GM08714 (cell line): Measurements from ENCODE around the gene SLC39A11.
"Not testable (repeated sequence)": the region's sequence is repeated elsewhere in the genome, so short reads cannot be mapped to it uniquely, and the experiment has no call there.

ENCODE experiments used
- H3K4me3 ChIP-seq: fragments of 200-500 bp; sonication (Bioruptor generic); 2 replicates; pipeline ENCODE4 v1.5.1; 2014; ENCODE audit warnings: mild to moderate bottlenecking, low read length, inconsistent platforms
- ZNF274 ChIP-seq: IDR thresholded peaks from 2 replicates; pipeline ENCODE4 v1.6.1; 2012; ENCODE audit warnings: mild to moderate bottlenecking, low read depth, low read length

The SLC39A11 gene

GRCh38 chr17:72924196-72924595, 168.3 kb downstream of the SLC39A11 start:
- no peak overlapping the region for H3K4me3 ChIP-seq
- TF ChIP-seq ZNF274 = no peak

- TF ChIP-seq ZNF274 = no peak
- no peak overlapping the region for H3K4me3 ChIP-seq
Observed at GRCh38 chr17:72922219-72922618, 170.3 kb downstream of the SLC39A11 start.

- H3K4me3 ChIP-seq = no peak overlapping the region
- TF ChIP-seq ZNF274 = no peak
Observed at GRCh38 chr17:72921347-72922054, 171.0 kb downstream of the SLC39A11 start.

DNA sequence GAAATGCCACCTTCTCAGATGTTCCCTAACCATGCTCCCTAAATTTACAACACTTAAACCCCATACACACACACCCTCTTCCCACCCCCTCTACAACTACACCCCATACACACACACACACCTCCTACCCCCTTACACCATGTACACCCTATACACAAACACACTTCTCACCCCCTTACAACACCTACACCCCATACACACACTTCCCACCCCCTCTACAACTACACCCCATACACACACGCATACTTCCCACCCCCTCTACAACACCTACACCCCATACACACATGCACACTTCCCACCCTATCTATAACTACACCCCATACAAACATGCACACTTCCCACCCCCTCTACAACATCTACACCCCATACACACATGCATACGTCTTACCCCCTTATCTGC, 172.0 kb downstream of the SLC39A11 start:
- TF ChIP-seq ZNF274 = no peak
- no peak overlapping the region for H3K4me3 ChIP-seq

DNA sequence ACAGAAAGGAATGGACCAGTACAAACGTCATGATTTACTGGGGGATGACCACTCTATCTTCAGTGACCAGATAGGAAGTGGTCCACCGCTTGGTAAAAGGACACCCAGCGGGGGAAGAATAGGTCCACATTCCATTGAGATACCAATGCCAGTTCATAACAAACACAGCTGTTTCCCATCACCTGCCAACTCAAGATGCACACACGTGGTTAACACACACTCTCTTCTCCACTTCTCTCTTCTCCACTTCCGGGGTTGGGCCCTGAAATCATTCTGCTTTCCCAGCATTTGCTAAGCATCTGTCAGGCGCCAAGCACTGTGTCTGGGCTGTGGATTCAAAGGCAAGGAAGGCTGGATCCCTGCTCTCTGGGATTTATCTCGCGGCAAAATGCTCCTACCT, 175.5 kb downstream of the SLC39A11 start:
- no peak for TF ChIP-seq ZNF274
- no peak overlapping the region for H3K4me3 ChIP-seq

DNA sequence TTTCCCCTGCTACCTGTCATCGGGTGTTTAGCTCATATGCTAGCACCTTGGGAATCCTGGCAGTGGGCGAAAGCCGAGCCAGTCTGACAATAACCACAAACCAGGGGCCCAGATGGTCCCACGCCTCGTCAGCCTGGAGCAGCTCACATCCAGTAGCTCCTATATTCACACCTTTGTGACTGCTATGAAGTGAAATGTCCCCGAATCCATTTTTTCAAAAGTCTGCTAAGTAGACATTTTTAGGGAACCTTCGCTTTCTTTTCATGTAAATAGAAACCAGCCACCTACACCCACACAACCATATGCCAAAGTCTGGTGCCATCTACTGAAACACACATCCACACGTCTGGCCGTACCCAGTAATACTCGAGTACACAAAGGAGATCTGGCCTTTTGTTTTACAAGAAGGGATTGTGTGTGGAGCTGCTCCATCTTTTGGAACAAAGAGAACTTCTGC, 176.8 kb downstream of the SLC39A11 start:
- no peak overlapping the region for H3K4me3 ChIP-seq
- no peak for TF ChIP-seq ZNF274

GRCh38 chr17:72913142-72913682, 179.3 kb downstream of the SLC39A11 start:
- no peak overlapping the region for H3K4me3 ChIP-seq
- TF ChIP-seq ZNF274 = no peak

GRCh38 chr17:72906306-72906705, 186.2 kb downstream of the SLC39A11 start:
- no peak overlapping the region for H3K4me3 ChIP-seq
- TF ChIP-seq ZNF274 = no peak

DNA sequence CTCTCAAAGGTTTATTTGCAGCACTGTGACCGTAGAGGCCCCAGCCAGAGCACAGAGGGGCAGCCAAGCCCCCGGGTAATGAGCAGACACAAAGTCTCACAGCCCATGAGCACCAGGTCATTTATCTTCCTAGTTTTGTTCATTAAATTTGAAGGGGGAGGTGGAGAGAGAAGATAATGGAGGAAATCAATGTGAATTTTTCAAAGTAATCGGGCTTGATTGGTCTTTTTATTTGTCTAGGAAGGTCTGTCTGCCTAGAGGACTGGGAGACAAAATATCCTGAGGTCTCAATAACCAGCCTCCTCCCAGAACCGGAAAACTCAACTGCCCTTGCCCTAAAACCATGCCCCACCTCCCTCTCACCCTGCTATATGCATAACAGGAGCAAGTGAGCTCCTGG, 189.0 kb downstream of the SLC39A11 start:
- H3K4me3 ChIP-seq = no peak overlapping the region
- TF ChIP-seq ZNF274 = no peak

- H3K4me3 ChIP-seq = no peak overlapping the region
- TF ChIP-seq ZNF274 = no peak
Observed at GRCh38 chr17:72901657-72902056, 190.8 kb downstream of the SLC39A11 start.

- TF ChIP-seq ZNF274 = no peak
- no peak overlapping the region for H3K4me3 ChIP-seq
Observed at GRCh38 chr17:72901083-72901482, 191.4 kb downstream of the SLC39A11 start.

DNA sequence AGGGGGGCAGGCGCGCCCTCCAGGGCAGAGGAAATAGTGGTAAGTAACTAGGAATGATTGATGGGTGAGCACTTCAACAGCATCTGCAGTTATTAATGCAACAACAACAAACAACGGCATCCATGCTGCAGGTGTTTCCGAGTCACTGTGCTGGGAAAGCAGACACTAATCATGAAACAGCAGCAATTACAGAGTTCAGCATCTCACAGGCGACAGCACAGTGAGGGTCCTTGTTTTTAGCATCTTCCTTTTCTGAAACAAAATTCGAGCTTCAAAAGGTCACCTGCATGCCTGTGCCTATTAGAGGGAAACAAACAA, 191.9 kb downstream of the SLC39A11 start:
- H3K4me3 ChIP-seq = no peak overlapping the region
- no peak for TF ChIP-seq ZNF274

- no peak for TF ChIP-seq ZNF274
- no peak overlapping the region for H3K4me3 ChIP-seq
Observed at GRCh38 chr17:72898725-72899124, 193.8 kb downstream of the SLC39A11 start.

DNA sequence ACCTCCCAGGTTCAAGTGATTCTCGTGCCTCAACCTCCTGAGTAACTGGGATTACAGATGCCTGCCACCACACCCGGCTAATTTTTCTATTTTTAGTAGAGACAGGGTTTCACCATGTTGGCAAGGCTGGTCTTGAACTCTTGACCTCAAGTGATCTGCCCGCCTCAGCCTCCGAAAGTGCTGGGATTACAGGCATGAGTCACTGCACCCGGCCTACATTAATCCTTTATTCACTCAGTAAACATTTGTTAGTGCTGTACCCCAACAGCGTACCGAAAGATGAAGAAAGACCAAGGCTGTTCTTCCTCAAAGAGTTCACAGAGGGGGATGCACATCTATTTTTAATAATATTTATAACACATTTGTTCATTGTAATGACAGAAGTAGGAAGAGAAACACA, 196.2 kb downstream of the SLC39A11 start:
- H3K4me3 ChIP-seq = not testable (repeated sequence)

- TF ChIP-seq ZNF274 = no peak
- H3K4me3 ChIP-seq = no peak overlapping the region
Observed at GRCh38 chr17:72891627-72892026, 200.9 kb downstream of the SLC39A11 start.

- TF ChIP-seq ZNF274 = no peak
- no peak overlapping the region for H3K4me3 ChIP-seq
Observed at GRCh38 chr17:72890711-72891110, 201.8 kb downstream of the SLC39A11 start.

GRCh38 chr17:72887917-72888316, 204.6 kb downstream of the SLC39A11 start:
- no peak overlapping the region for H3K4me3 ChIP-seq

More at GRCh38 chr17:72887917-72888316, 204.6 kb downstream of the SLC39A11 start:
- TF ChIP-seq ZNF274 = no peak
